Frontal cortex (tissue), 4 donors: Measurements from ENCODE around the gene ZNF662. TPM values are rescaled to one million over a fixed set of nuclear protein-coding genes. Genes with fewer than 3 reads are reported as not detected.
"Not testable (repeated sequence)": the region's sequence is repeated elsewhere in the genome, so short reads cannot be mapped to it uniquely, and the experiment has no call there.

Experiments
- DNase-seq, 2 donors: peaks; one replicate each; pipeline ENCODE4 v3.0.0; 2012; ENCODE audit warnings: low spot score in 2 of 2
- FAIRE-seq: peaks from 2 replicates; lab custom pipeline; 2012; peaks lifted over from hg19 to GRCh38; lab: Jason Lieb, UNC
- total RNA-seq: library from RNA; depleted of rRNA; stranded (reverse); fragments of >200 nt; gene quantifications from one replicate; pipeline ENCODE4 v1.2.3, GENCODE V29; 2014
- donor health status: control.
- donor health status: control.
- donor health status: control.

Gene ZNF662
- total RNA-seq, result 16.7 TPM

GRCh38 chr3:42906070-42906847 is at the start of gene ZNF662:
Gene ZNF662 (plus strand): TSS chr3:42906142. CDS start chr3:42908115, 1,973 bp downstream.
- FAIRE-seq (no peak), DNase-seq (peak; percentile 51 to 52)

GRCh38 chr3:42856544-42856943 is 49.4 kb upstream of the ZNF662 start:
- FAIRE-seq (no peak), DNase-seq (no peak)

- DNase-seq (no peak), FAIRE-seq (no peak)
Measured at GRCh38 chr3:42864321-42864950, 41.5 kb upstream of the ZNF662 start.

GRCh38 chr3:42865256-42865655 is 40.7 kb upstream of the ZNF662 start:
- no peak for FAIRE-seq

GRCh38 chr3:42867138-42867537 is 38.8 kb upstream of the ZNF662 start:
- no peak for FAIRE-seq
- no peak for DNase-seq

More at GRCh38 chr3:42865256-42865655, 40.7 kb upstream of the ZNF662 start:
- no peak for DNase-seq

GRCh38 chr3:42868841-42869240 is 37.1 kb upstream of the ZNF662 start:
- no peak for FAIRE-seq

GRCh38 chr3:42871592-42872196 is 34.2 kb upstream of the ZNF662 start:
- peak in 1 of 2 donors; percentile 41 for DNase-seq
- no peak for FAIRE-seq

More at GRCh38 chr3:42868841-42869240, 37.1 kb upstream of the ZNF662 start:
- DNase-seq, result no peak

GRCh38 chr3:42872718-42873117 is 33.2 kb upstream of the ZNF662 start:
- FAIRE-seq (no peak), DNase-seq (no peak)

- no peak for DNase-seq
- no peak for FAIRE-seq
Measured at GRCh38 chr3:42873221-42873982, 32.5 kb upstream of the ZNF662 start.

GRCh38 chr3:42874749-42875148 is 31.2 kb upstream of the ZNF662 start:
- FAIRE-seq (no peak), DNase-seq (no peak)

- FAIRE-seq (no peak), DNase-seq (no peak)
Measured at GRCh38 chr3:42875325-42876151, 30.4 kb upstream of the ZNF662 start, which contains the start of gene CYP8B1. Gene CYP8B1 (minus strand): TSS chr3:42875879. CDS start chr3:42875816, 63 bp downstream.

- no peak for DNase-seq
- FAIRE-seq, result no peak
Measured at GRCh38 chr3:42876401-42876800, 29.5 kb upstream of the ZNF662 start.

- FAIRE-seq (no peak), DNase-seq (no peak)
Measured at GRCh38 chr3:42876940-42877720, 28.8 kb upstream of the ZNF662 start.

GRCh38 chr3:42877881-42878280 is 28.1 kb upstream of the ZNF662 start:
- DNase-seq (no peak), FAIRE-seq (no peak)

GRCh38 chr3:42880183-42880582 is 25.8 kb upstream of the ZNF662 start:
- DNase-seq (no peak), FAIRE-seq (no peak)

GRCh38 chr3:42880601-42881451 is 25.1 kb upstream of the ZNF662 start:
- no peak for FAIRE-seq

GRCh38 chr3:42883251-42883930 is 22.6 kb upstream of the ZNF662 start:
- DNase-seq, FAIRE-seq: not testable (repeated sequence)

More at GRCh38 chr3:42880601-42881451, 25.1 kb upstream of the ZNF662 start:
- peak; percentile 74 to 92 for DNase-seq
